GM19043 (cell line): Measurements from ENCODE around the gene AGAP1.

Source experiments
- ATAC-seq: cut with Tn5 transposase; IDR thresholded peaks from one replicate; pipeline ENCODE4 v1.9.1; 2021; ENCODE audit warnings: low read depth; ENCODE audit not compliant: unreplicated experiment

The AGAP1 gene

GRCh38 chr2:235701206-235701981 lies 207.6 kb downstream of the AGAP1 start:
- ATAC-seq = no peak

DNA sequence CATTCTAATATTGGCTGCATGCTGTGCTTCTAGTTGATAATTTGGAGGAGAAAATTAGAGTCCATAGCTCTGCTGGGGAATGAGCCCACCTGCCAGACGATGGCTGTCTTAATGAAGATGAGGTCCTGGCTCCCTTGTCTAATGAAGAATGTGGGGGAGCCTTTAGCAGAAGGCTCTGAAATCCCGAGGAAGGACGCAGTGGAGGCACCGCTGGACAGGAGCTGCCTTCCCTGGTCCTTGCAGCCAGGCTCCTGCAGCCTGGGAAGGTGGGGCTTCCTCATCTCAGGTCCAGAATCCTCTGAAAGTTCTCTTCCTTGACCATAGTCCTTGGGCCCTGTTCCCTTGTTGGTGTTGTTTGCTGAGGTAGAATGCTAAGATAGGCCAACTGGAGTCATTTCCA lies 208.3 kb downstream of the AGAP1 start:
- no peak for ATAC-seq

DNA sequence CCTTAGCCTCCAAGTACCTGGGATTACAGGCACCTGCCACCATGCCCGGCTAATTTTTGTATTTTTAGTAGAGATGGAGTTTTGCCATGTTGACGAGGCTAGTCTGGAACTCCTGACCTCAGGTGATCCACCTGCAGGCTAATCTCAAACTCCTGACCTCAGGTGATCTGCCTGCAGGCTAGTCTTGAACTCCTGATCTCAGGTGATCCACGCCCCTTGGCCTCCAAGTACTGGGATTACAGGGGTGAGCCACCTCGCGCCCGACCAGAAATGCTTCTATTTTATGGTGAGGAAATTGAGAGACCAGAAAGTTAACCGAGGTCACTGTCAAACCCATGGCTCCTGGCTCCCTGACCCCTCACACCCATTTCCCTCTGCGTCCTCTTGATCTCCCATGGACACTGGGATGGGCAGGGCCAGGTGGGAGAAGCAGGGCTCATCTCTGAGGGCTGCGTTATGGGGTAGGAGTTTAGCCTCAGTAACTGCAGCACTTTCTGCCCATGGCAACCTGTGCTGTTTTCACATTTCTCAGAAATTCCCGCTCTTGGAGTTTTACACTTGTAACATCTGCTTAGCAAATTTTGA lies 210.0 kb downstream of the AGAP1 start:
- no peak for ATAC-seq

GRCh38 chr2:235705296-235705695 lies 211.5 kb downstream of the AGAP1 start:
- ATAC-seq = no peak

- ATAC-seq = no peak
Measured at GRCh38 chr2:235706506-235706905, 212.7 kb downstream of the AGAP1 start.

GRCh38 chr2:235707411-235708096 lies 213.7 kb downstream of the AGAP1 start:
- no peak for ATAC-seq

- ATAC-seq = no peak
Measured at GRCh38 chr2:235709124-235709813, 215.4 kb downstream of the AGAP1 start.

GRCh38 chr2:235709969-235710879 lies 216.4 kb downstream of the AGAP1 start:
- no peak for ATAC-seq

DNA sequence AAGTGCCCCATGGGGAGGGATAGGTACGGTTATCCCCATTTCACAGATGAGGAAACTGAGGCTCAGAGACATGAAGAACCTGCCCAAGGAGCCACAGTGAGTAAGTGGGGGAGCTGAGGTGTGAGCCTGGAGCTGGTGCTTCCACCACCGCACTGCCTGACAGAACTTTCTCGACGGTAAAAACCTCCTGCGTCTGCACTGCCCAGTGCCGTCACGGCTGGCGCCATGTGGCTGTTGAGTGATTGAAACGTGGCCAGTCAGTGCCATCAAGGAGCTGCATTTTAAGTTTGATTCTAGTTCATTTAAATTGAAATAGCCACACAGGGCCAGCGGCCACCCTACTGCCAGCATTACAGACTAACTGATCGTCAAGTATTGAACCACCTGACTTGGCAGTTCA lies 217.1 kb downstream of the AGAP1 start:
- ATAC-seq = no peak

DNA sequence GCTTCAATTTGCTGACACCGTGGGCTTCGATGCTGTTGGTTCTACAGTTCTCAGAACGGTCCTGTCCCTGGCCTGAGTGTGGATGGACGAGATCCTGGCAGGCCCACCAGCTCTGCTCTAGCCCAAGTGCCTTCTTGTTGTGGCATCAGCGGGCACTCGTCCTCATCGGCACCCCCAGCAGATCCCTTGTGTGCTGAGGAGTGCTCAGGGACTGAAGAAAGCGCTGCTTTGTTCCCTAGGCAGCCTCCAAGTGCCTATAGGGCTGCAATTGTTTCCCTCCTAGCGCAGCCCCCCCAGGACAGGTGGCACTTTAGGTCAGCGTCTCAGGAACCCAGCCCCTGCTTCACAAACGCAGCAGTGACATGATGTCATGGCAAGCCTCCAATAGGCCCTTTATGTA lies 217.7 kb downstream of the AGAP1 start:
- ATAC-seq = no peak

- ATAC-seq = no peak
Measured at GRCh38 chr2:235712176-235712575, 218.3 kb downstream of the AGAP1 start.

- no peak for ATAC-seq
Measured at GRCh38 chr2:235713189-235713588, 219.3 kb downstream of the AGAP1 start.

- ATAC-seq = no peak
Measured at GRCh38 chr2:235715601-235716000, 221.8 kb downstream of the AGAP1 start.

GRCh38 chr2:235716875-235717496 lies 223.1 kb downstream of the AGAP1 start:
- ATAC-seq = no peak

- no peak for ATAC-seq
Measured at GRCh38 chr2:235719146-235719942, 225.5 kb downstream of the AGAP1 start.

DNA sequence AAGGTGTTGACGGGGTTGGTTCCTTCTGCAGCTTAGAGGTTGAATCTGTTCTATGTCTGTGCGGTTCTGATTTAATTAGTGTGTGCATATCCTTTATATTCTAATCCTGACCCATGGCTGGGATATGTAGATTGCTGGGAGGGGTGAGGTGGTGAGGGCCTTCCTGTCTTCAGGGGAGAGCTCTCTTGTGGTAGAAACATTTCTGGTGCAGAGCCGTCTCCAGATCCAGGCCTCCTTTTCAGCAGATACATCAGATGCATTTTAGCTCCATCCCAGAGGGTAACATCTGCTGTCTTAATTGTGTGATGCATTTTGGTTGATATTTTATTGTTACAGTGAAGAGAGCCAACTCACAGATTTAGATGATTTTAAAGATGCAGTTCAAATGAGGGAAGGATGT lies 227.8 kb downstream of the AGAP1 start:
- no peak for ATAC-seq

- ATAC-seq = no peak
Measured at GRCh38 chr2:235722869-235723268, 229.0 kb downstream of the AGAP1 start.

- no peak for ATAC-seq
Measured at GRCh38 chr2:235723371-235723770, 229.5 kb downstream of the AGAP1 start.
